ENCODE measurements around the gene NT5C2.

NT5C2 gene

GRCh38 chr10:103064956-103065355 lies 128.1 kb downstream of the NT5C2 start:
- in situ Hi-C loops (cut with HindIII; ENCODE audit: low sequenced_read_pairs): loop anchor here (25.0 kb wide), 1 partner anchor 153 kb away; the partner anchor contains the start of gene CNNM2
- H3K4me3 ChIP-seq (ENCODE audit: low read depth, low read length): no peak overlapping the region
- no peak for DNase-seq (ENCODE audit: low read depth)
- no peak for TF ChIP-seq CTCF (IDR thresholded peaks at IDR 0.05; ENCODE audit: low read depth, low read length, missing control alignments)

GRCh38 chr10:103062854-103063590 lies 130.1 kb downstream of the NT5C2 start:
- no peak overlapping the region for H3K4me3 ChIP-seq (ENCODE audit: low read depth, low read length)
- no peak for DNase-seq (ENCODE audit: low read depth)
- TF ChIP-seq CTCF (IDR thresholded peaks at IDR 0.05; ENCODE audit: low read depth, low read length, missing control alignments): no peak
- in situ Hi-C loops (cut with HindIII; ENCODE audit: low sequenced_read_pairs): loop anchor here (25.0 kb wide), 1 partner anchor 151 kb away; the partner anchor contains the start of gene CNNM2

- in situ Hi-C loops (cut with HindIII; ENCODE audit: low sequenced_read_pairs): loop anchor here (25.0 kb wide), 1 partner anchor 148 kb away; the partner anchor contains the start of gene CNNM2
- no peak overlapping the region for H3K4me3 ChIP-seq (ENCODE audit: low read depth, low read length)
- no peak for TF ChIP-seq CTCF (IDR thresholded peaks at IDR 0.05; ENCODE audit: low read depth, low read length, missing control alignments)
- no peak for DNase-seq (ENCODE audit: low read depth)
These were observed 132.5 kb downstream of the NT5C2 start for GRCh38 chr10:103060575-103060974.

DNA sequence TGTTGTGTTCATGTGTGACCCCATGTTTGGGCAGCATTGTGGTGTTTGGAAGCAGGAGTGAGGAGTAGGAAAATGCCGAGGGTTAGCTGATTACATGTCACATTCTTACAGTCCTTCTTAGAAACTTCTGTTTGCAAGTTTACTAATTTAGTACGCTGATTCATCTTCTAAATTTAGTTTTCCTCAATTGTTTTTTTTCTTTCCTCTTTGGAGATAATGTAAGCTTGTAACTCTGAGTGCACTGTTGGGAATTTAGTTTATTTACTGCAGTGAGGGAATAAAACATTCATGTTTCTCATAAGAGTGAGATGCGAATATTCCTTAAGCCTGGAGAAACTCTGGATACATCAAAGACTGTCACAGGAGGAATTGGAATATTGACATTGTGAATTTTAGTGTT lies 135.0 kb downstream of the NT5C2 start:
- in situ Hi-C loops (cut with HindIII; ENCODE audit: low sequenced_read_pairs): loop anchor here (25.0 kb wide), 1 partner anchor 146 kb away; the partner anchor contains the start of gene CNNM2
- DNase-seq (ENCODE audit: low read depth): no peak
- H3K4me3 ChIP-seq (ENCODE audit: low read depth, low read length): no peak overlapping the region
- no peak for TF ChIP-seq CTCF (IDR thresholded peaks at IDR 0.05; ENCODE audit: low read depth, low read length, missing control alignments)

DNA sequence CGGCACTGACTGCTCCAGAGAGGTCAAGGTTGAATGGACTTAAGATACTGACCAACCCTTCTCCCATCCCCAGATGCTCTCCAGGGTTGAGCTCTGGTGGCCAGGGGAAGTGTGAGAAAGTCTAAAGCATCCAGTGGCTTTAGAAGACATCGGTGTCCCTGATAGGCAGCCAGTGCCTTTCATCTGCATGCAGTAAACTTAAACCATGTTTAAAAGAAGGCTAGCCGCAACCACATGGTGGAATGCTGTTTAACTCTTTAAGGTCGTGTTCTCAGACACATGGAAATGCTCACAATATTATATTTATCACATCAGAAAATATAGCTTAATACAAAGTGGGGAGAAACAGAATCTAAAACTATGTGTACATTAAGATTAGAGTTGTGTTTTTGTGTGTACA lies 138.0 kb downstream of the NT5C2 start:
- no peak for TF ChIP-seq CTCF (IDR thresholded peaks at IDR 0.05; ENCODE audit: low read depth, low read length, missing control alignments)
- no peak for DNase-seq (ENCODE audit: low read depth)
- H3K4me3 ChIP-seq (ENCODE audit: low read depth, low read length): no peak overlapping the region
- in situ Hi-C loops (cut with HindIII; ENCODE audit: low sequenced_read_pairs): loop anchor here (25.0 kb wide), 1 partner anchor 143 kb away; the partner anchor contains the start of gene CNNM2

- no peak overlapping the region for H3K4me3 ChIP-seq (ENCODE audit: low read depth, low read length)
- no peak for DNase-seq (ENCODE audit: low read depth)
- in situ Hi-C loops (cut with HindIII; ENCODE audit: low sequenced_read_pairs): loop anchor here (25.0 kb wide), 1 partner anchor 142 kb away; the partner anchor contains the start of gene CNNM2
- TF ChIP-seq CTCF (IDR thresholded peaks at IDR 0.05; ENCODE audit: low read depth, low read length, missing control alignments): no peak
These were observed 138.5 kb downstream of the NT5C2 start for GRCh38 chr10:103054621-103055020.
